GM21447 (cell line): ENCODE data around the gene ZMYND10.
A peak's percentile ranks its signal among the peaks of the same experiment; 100 is the strongest.
"Not testable (repeated sequence)": the region's sequence is repeated elsewhere in the genome, so short reads cannot be mapped to it uniquely, and the experiment has no call there.

ENCODE experiments used
- ATAC-seq: cut with Tn5 transposase; IDR thresholded peaks from one replicate; pipeline ENCODE4 v1.9.1; 2021; ENCODE audit not compliant: unreplicated experiment

The ZMYND10 gene

DNA sequence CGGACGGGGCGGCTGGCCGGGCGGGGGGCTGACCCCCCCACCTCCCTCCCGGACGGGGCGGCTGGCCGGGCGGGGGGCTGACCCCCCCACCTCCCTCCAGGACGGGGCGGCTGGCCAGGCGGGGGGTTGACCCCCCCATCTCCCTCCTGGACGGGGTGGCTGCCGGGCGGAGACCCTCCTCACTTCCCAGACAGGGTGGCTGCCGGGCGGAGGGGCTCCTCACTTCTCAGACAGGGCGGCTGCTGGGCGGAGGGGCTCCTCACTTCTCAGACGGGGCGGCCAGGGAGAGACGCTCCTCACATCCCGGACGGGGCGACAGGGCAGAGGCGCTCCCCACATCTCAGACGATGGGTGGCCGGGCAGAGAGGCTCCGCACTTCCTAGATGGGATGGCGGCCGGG, 33.5 kb downstream of the ZMYND10 start:
- not testable (repeated sequence) for ATAC-seq

DNA sequence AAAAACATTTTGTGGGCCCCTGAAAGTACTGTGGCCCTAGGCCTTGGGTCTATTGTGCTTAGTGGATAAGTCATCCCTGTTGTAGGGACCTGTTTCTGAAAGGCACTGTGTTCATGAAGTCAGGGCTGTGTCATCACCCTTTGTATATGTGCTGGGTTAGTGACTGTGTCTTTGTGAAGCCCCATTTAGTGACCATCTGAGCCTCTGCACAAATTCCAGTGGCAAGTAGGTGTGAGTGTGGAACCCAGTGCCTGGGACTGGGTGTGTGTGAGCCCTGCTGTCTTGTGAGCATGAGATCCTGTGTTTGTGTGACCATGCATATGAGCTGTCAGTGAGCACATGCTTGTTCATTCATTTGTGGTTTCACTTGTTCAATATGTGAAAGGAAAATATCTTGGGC, 40.9 kb downstream of the ZMYND10 start:
- no peak for ATAC-seq

- ATAC-seq: no peak
These were observed 42.3 kb downstream of the ZMYND10 start, which contains the start of gene HYAL1 for GRCh38 chr3:50303013-50303815. Gene HYAL1, minus strand, starts transcription at chr3:50303574. Its CDS starts 618 bp downstream, at chr3:50302956.

DNA sequence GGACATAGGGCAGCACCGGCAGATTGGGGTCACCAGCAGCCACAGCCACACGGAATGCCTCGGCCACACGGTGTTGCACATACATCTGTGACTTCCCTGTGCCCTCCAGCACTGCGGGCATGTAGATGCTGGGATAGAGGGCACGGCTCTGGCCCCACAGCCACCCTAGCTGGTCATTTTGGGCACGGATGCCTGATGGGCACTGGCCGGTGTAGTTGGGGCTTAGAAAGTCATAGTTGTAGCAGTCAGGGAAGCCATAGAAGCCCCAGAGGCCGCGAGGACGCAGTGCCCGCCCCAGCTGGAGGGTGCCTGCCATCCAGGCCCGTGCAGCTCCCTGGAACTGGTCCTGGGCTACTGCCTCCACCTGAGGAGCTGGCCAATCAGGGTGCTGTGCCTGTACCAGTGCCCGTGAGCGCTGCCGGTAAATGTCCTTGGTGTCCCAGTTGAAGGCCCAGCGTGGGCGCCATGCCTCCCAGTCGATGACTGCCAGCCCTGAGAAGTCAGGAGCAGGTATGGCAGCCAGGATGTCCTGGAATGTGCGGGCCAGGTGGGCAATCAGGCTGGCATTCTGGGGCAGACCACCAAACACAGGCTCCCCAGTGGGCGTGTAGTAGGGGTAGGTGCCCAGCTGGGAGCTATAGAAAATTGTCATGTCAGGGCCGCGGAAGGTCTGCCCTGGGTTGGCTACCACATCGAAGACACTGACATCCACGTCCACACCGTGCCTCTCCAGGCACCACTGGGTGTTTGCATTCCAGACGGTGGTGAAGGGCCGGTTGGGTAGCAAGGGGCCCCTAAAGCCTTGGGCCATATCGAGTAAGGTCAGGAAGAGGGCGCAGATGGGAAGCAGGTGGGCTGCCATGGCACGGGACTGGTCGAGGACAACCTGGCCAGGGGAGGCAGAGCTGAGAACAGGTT, 43.2 kb downstream of the ZMYND10 start:
- ATAC-seq: no peak

DNA sequence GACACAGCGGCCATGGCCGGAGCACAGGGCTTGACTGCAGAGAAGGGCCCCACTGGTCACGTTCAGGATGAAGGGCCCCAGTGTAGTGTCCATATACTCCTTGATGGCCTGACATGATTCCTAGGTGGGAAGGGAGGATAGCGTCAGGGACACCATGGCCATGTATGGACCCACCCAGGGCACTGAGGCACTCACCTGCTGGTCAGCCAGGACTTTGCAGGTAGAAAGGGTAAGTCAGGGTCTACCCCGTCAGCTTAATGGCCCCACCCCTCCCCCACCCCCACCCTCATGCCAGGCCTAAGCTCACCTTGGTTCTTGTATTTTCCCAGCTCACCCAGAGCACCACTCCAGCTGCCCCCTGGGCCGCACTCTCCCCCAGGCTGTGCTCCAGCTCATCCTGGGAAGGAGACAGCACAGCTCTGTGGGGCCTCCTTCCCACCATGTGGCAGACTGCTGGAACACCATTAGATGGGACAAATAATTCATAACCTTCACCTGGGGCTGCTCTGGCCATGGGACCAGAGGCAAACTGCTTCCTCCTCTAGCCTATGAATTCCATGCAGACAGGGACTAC, 44.8 kb downstream of the ZMYND10 start:
- no peak for ATAC-seq

DNA sequence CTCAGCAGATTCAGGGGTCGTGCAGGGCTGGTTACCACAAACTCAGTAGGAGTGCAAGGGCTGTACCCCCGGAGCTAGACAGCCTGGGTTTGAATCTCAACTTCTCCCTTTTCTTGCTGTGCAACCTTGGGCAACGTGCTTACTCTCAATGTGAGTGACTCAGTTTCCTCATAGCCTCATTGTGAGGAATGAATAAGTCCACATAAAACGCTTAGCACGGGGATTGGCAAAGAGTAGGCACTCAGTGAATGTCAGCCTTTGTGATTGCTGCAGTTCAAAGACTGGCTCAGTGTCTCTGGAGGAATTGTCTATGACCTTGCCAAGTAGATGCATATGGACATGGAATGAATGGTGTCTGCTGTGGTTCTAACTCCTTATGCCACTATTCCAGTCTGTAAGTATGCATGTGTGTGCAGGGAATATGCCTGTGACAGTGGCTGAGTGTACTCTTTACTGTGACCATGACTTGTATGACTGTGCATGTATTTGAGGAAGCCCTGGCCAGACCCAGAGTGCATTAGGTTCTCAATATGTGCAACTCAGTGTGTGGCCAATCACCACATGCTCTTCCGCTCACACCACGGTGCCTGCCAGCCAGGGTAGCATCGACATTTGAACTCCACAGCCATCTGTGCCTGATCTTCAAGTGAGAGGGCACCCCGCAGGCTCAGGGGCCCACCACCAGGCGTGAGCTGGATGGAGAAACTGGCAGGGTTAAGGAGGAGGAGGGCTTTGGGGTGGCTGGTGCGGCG, 45.4 kb downstream of the ZMYND10 start:
- no peak for ATAC-seq

DNA sequence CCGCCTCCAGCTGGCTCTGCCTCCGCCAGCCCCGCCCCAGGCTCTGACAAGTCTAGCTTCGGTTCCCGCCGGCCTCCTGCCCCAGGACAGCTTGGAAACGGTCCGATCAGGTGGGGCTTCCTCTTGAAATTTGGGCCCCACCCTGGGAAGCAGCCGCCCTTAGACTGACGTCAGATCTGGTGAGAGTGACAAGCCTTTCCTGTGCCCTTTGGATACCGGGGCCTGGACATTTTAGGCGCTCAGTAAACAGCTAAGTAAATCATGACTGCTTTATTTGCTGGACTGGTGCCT, 45.9 kb downstream of the ZMYND10 start:
- ATAC-seq: no peak

DNA sequence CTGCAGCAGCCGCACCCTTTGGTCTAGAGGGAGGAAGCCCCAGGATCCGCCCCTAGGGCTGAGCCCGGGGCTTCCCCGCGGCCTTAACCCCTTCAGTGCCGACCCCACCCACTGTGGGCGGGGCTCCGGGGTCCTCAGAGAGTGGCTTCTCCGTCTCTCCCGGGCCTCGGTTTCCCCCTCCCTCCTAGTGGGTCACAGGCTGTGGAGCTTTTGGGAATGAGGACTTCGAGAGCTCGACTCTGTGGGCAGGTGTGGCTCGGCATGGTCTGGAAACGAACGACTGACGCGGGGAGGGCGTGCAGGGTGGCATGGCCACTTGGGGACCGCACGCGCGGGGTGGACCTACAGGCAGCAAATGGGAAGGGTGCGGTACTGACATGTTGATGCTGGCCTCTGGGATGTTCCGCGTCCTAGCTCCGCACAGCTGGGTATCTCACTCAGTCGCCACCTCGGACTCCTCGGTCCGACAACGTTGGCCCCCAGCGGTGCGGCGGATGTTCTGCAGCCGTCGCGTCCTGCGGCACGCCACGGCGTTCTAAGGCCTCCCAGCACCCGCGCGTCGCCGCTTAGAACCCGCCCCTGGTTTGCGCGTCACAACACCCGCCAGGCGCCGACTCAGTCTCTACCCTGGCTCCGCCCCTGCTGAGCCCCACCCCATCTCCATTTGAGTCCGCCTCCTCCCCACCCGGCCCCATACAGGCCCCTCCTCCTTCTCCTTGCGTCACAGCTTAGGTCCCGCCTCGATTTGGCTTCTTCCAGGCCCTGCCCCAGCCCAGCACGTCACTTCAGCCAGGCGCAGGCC, 46.5 kb downstream of the ZMYND10 start, which contains the start of the genes HYAL3 and NAA80:
Gene HYAL3 (minus strand): TSS at position 570 of the 802 bp plus-strand sequence. CDS start 3,803 bp downstream, outside the sequence.
Gene NAA80 (minus strand): TSS at position 570 of the 802 bp plus-strand sequence. CDS start 1,942 bp downstream, outside the sequence.
- ATAC-seq: peak; percentile 78

DNA sequence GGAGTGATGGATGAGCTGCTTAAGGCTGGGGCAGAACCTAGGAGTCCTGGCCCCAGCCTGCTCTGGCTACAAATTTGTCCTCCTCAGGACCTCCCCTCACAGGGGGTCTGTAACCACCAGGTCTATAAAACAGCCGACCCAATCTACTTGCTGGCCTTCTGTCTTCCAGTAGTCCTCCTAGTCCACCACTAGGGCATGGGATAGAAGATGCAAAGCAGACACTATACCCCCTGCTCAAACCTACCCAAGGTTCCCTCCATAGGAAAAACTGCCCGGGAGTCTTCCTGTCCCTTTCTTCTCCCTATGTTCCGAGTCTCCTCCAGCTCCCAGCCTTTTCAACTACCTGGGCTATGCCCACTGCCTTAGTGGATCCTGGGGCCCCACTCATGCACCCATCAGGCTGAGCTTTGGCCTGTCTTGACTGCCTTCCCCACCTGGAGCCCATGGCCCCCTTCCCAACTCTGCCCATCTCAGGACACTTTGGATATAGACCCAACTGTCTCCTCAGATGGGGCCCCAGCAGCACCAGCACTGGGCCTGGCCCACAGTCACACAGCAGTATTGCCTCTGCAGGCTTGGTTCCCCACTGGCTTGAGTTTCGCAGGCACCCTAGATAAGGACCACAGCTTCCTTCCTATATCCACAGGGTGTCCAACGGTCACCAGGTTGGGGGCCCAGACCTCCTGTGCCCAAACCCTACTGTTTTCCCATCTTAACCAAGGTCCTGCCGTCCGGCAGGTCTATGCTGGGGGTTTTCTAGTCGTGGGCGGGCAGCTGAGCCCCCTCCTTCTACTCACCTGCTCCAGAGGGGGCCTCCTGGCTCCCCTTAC, 47.4 kb downstream of the ZMYND10 start:
- no peak for ATAC-seq

DNA sequence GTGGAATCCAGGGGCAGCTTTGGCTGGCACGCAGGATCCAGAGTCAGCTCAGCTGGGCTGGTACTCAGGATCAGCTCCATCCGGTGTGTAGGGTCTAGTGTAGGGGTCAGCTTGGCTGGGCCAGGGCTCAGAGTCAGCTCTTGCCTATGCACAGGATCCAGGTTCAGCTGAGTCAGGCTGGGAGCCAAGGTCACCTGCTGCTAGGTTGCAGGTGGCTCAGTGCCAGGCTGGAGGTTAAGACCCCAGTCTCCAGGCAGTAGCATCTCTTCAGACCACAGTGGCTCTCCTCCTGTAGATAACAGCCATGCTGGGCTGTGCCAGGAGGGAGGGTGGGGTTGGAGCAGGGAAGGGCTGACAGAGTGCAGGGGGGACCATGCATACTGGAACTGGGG, 48.2 kb downstream of the ZMYND10 start:
- no peak for ATAC-seq

GRCh38 chr3:50296721-50297383, 48.7 kb downstream of the ZMYND10 start:
- no peak for ATAC-seq

- ATAC-seq: no peak
These were observed 49.7 kb downstream of the ZMYND10 start for GRCh38 chr3:50295553-50296431.

GRCh38 chr3:50294492-50295403, 50.8 kb downstream of the ZMYND10 start:
- no peak for ATAC-seq

DNA sequence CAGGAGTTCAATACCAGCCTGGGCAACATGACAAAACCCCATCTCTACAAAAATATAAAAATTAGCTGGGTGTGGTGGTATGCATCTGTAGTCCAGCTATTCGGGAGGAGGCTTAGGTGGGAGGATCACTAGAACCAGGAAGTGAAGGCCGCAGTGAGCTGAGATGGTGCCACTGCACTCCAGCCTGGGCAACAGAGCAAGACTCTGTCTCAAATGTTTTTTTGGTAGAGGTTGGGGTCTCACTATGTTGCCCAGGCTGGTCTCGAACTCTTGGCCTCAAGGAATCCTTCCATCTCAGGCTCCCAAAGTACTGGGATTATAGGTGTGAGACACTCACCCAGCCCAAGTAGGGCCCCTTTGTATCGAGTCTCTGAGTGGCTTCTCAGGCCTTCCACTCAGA, 51.4 kb downstream of the ZMYND10 start:
- ATAC-seq: no peak

GRCh38 chr3:50293079-50293801, 52.3 kb downstream of the ZMYND10 start:
- no peak for ATAC-seq
